Esophagus squamous epithelium (tissue), 4 donors: Measurements from ENCODE around the gene WWTR1.

Source experiments
- POLR2A ChIP-seq, 4 donors: fragments of 450-650 bp; IDR thresholded peaks; one replicate each; pipeline ENCODE4 v1.6.1; 2017; ENCODE audit warnings: antibody characterized with exemption in 4 of 4, mild to moderate bottlenecking in 4 of 4, moderate library complexity in 3 of 4
- TF ChIP-seq, protein P1 (sequence below), 6 experiments: fragments of 450-650 bp in 4 of 6; fragments of 200-600 bp in 2 of 6; sonication (generic) in 2 of 6; IDR thresholded peaks; one replicate each; pipeline ENCODE4 v1.5.1; 2016 to 2019; ENCODE audit warnings: antibody characterized with exemption in 6 of 6, mild to moderate bottlenecking in 4 of 6, moderate library complexity in 4 of 6

DNA sequence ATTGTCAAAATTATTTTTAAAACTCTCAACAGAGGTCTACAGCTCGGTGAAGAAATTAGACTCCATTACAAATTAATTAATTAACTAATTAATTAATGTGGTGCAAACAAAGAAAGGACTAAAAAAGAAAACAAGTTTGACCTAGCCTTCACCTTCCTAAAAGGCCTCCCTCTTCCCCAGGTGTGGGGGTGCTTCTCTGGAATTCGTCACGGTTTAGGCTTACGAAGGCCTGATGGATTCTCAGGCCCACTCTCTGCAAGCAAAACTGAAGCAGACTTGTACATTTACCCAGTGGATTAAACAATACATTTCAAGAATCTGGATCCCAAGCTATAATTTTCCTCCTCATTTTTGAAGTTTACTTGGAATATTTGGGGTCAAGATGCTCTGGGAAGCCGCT lies 94.7 kb downstream of the WWTR1 start:
- TF ChIP-seq, protein P1, sequence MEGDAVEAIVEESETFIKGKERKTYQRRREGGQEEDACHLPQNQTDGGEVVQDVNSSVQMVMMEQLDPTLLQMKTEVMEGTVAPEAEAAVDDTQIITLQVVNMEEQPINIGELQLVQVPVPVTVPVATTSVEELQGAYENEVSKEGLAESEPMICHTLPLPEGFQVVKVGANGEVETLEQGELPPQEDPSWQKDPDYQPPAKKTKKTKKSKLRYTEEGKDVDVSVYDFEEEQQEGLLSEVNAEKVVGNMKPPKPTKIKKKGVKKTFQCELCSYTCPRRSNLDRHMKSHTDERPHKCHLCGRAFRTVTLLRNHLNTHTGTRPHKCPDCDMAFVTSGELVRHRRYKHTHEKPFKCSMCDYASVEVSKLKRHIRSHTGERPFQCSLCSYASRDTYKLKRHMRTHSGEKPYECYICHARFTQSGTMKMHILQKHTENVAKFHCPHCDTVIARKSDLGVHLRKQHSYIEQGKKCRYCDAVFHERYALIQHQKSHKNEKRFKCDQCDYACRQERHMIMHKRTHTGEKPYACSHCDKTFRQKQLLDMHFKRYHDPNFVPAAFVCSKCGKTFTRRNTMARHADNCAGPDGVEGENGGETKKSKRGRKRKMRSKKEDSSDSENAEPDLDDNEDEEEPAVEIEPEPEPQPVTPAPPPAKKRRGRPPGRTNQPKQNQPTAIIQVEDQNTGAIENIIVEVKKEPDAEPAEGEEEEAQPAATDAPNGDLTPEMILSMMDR (IDR thresholded peaks at IDR 0.05), result no peak
- no peak for TF ChIP-seq POLR2A (IDR thresholded peaks at IDR 0.05)
